ENCODE results near the gene LMCD1.

The LMCD1 gene

GRCh38 chr3:8610951-8611350 lies 109.3 kb downstream of the LMCD1 start:
- DNase-seq (ENCODE audit: extremely low read depth, insufficient read length), result no peak
- H3K36me3 ChIP-seq (ENCODE audit: control insufficient read depth, insufficient read depth, low read length), result no peaks in the 10 kb centered on the region
- no peaks in the 10 kb centered on the region for H3K27me3 ChIP-seq (replicated peaks; ENCODE audit: control insufficient read depth, insufficient read depth, low read length)
- H3K4me3 ChIP-seq (replicated peaks; ENCODE audit: low read depth, low read length), result no peak overlapping the region
- TF ChIP-seq, protein P1, sequence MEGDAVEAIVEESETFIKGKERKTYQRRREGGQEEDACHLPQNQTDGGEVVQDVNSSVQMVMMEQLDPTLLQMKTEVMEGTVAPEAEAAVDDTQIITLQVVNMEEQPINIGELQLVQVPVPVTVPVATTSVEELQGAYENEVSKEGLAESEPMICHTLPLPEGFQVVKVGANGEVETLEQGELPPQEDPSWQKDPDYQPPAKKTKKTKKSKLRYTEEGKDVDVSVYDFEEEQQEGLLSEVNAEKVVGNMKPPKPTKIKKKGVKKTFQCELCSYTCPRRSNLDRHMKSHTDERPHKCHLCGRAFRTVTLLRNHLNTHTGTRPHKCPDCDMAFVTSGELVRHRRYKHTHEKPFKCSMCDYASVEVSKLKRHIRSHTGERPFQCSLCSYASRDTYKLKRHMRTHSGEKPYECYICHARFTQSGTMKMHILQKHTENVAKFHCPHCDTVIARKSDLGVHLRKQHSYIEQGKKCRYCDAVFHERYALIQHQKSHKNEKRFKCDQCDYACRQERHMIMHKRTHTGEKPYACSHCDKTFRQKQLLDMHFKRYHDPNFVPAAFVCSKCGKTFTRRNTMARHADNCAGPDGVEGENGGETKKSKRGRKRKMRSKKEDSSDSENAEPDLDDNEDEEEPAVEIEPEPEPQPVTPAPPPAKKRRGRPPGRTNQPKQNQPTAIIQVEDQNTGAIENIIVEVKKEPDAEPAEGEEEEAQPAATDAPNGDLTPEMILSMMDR (IDR thresholded peaks at IDR 0.05; ENCODE audit: insufficient read depth, low read length, poor library complexity, severe bottlenecking), result no peak

DNA sequence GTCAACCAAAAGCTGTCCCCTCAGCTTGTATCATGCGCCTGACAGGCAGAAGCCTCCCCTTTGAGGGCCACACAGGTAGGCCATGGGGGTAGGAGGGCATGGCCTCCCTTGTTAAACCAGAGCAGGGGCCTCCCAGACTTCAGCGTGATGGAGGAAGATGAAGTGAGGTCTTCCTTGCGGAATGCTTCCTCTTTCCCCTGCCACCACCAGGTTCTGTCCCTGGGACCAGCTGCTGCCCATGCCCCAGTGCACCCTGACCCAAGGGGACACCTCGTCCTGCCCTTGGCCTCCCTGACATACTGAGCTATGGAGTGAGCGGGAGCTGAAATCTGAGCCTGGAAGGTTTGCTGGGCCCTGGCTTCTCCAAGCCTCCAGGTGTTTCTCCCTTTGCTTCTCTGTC lies 116.3 kb downstream of the LMCD1 start:
- no peak overlapping the region for H3K4me3 ChIP-seq (replicated peaks; ENCODE audit: low read depth, low read length)
- TF ChIP-seq, protein P1 (IDR thresholded peaks at IDR 0.05; ENCODE audit: insufficient read depth, low read length, poor library complexity, severe bottlenecking), result no peak

GRCh38 chr3:8618950-8619349 lies 117.3 kb downstream of the LMCD1 start:
- Histone ChIP-seq H3K36me3 (ENCODE audit: control insufficient read depth, insufficient read depth, low read length) (no peaks in the 10 kb centered on the region), H3K4me3 (replicated peaks; ENCODE audit: low read depth, low read length) (no peak overlapping the region), H3K27me3 (replicated peaks; ENCODE audit: control insufficient read depth, insufficient read depth, low read length) (no peaks in the 10 kb centered on the region)
- TF ChIP-seq, protein P1 (IDR thresholded peaks at IDR 0.05; ENCODE audit: insufficient read depth, low read length, poor library complexity, severe bottlenecking), result no peak
- no peak for DNase-seq (ENCODE audit: extremely low read depth, insufficient read length)

More for the DNA sequence above, 116.3 kb downstream of the LMCD1 start:
- Histone ChIP-seq H3K36me3 (ENCODE audit: control insufficient read depth, insufficient read depth, low read length) (no peaks in the 10 kb centered on the region), H3K27me3 (replicated peaks; ENCODE audit: control insufficient read depth, insufficient read depth, low read length) (no peaks in the 10 kb centered on the region)
- no peak for DNase-seq (ENCODE audit: extremely low read depth, insufficient read length)

DNA sequence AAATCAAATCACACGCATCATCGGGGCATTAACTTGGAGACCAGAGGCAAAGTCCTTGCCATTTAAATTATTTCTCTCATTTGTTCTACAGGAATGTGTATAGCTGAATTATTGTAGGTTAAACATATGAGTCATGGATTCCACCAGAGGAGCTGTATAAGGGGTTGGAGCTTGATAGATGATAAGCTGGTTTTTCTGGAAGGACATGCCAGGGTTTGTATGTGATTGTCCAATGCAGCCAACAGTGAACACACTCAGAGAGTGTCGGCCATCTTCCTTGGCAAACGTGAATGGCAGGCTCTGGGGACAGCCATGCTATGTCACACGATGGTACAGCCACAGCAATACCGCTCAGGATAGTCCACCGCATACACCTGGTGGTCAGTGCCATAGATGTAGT lies 117.9 kb downstream of the LMCD1 start:
- H3K27me3 ChIP-seq (replicated peaks; ENCODE audit: control insufficient read depth, insufficient read depth, low read length), result no peaks in the 10 kb centered on the region
- DNase-seq (ENCODE audit: extremely low read depth, insufficient read length), result no peak
- no peaks in the 10 kb centered on the region for H3K36me3 ChIP-seq (ENCODE audit: control insufficient read depth, insufficient read depth, low read length)
- H3K4me3 ChIP-seq (replicated peaks; ENCODE audit: low read depth, low read length), result no peak overlapping the region
- TF ChIP-seq, protein P1 (IDR thresholded peaks at IDR 0.05; ENCODE audit: insufficient read depth, low read length, poor library complexity, severe bottlenecking), result no peak

DNA sequence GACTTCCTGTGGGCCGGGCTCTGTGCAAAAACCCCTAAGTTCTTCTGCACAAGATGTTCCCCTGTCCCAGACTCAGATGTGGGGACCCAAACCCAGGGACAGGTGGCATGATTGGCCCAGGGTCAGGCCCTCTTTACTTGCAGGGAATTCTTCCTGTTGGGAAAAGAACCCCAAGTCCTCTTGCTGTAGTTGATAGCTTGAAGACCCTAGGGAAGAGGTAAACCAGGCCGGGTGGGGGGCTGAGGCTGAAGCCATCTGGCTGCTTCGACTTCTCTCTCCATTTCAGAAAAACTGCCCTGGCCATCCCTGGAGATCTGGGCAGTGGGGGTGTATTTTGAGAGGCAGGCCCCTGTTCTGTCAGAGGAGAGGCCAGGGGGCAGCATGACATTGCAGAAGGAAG lies 119.5 kb downstream of the LMCD1 start:
- H3K36me3 ChIP-seq (ENCODE audit: control insufficient read depth, insufficient read depth, low read length), result no peaks in the 10 kb centered on the region
- no peaks in the 10 kb centered on the region for H3K27me3 ChIP-seq (replicated peaks; ENCODE audit: control insufficient read depth, insufficient read depth, low read length)
- TF ChIP-seq, protein P1 (IDR thresholded peaks at IDR 0.05; ENCODE audit: insufficient read depth, low read length, poor library complexity, severe bottlenecking), result no peak
- DNase-seq (ENCODE audit: extremely low read depth, insufficient read length), result no peak
- no peak overlapping the region for H3K4me3 ChIP-seq (replicated peaks; ENCODE audit: low read depth, low read length)

- no peak for DNase-seq (ENCODE audit: extremely low read depth, insufficient read length)
- H3K27me3 ChIP-seq (replicated peaks; ENCODE audit: control insufficient read depth, insufficient read depth, low read length), result no peaks in the 10 kb centered on the region
- TF ChIP-seq, protein P1 (IDR thresholded peaks at IDR 0.05; ENCODE audit: insufficient read depth, low read length, poor library complexity, severe bottlenecking), result no peak
- H3K4me3 ChIP-seq (replicated peaks; ENCODE audit: low read depth, low read length), result no peak overlapping the region
- no peaks in the 10 kb centered on the region for H3K36me3 ChIP-seq (ENCODE audit: control insufficient read depth, insufficient read depth, low read length)
These were observed 120.2 kb downstream of the LMCD1 start for GRCh38 chr3:8621872-8622271.
